ENCODE results near the gene PPFIBP2. TPM values are rescaled to one million over a fixed set of nuclear protein-coding genes. Genes with fewer than 3 reads are reported as not detected.

Gene PPFIBP2
- total RNA-seq, 1 experiment from 2014 or later: 5.7 TPM

- intact Hi-C loops (cut with micrococcal nuclease; ENCODE audit: unreplicated experiment): no loop called here
- DNase-seq (ENCODE audit: low spot score): no peak
- TF ChIP-seq EZH2 (IDR thresholded peaks at IDR 0.05; ENCODE audit: borderline replicate concordance, low read depth, low read length, poor library complexity, severe bottlenecking): no peak
- no peak for TF ChIP-seq CTCF (conservative IDR thresholded peaks at IDR 0.05; ENCODE audit: low read depth, low read length)
- H3K4me3 ChIP-seq (ENCODE audit: low read depth, low read length, poor library complexity, severe bottlenecking): no peak overlapping the region
- no peaks in the 10 kb centered on the region for H3K27me3 ChIP-seq (replicated peaks; ENCODE audit: insufficient read depth, low read depth, low read length, poor library complexity)
- BruUV-seq (replicated peaks): no TSS peak
- ChIA-PET POLR2A (ENCODE audit: low non-redundant PET) (no interaction called here), CTCF (no interaction called here)
- H3K27ac ChIP-seq (ENCODE audit: low read depth, low read length, poor library complexity, severe bottlenecking): no peak overlapping the region
- no peaks in the 10 kb centered on the region for H3K4me1 ChIP-seq (ENCODE audit: insufficient read depth, low read length, poor library complexity, severe bottlenecking)
- H3K9me3 ChIP-seq (ENCODE audit: low read depth, low read length, poor library complexity, severe bottlenecking): no peaks in the 10 kb centered on the region
- H3K36me3 ChIP-seq (ENCODE audit: insufficient read depth, low read length, poor library complexity, severe bottlenecking): no peaks in the 10 kb centered on the region
Observed at GRCh38 chr11:7499081-7499480, 14.7 kb upstream of the PPFIBP2 start.

- TF ChIP-seq EZH2 (IDR thresholded peaks at IDR 0.05; ENCODE audit: borderline replicate concordance, low read depth, low read length, poor library complexity, severe bottlenecking) (no peak), CTCF (conservative IDR thresholded peaks at IDR 0.05; ENCODE audit: low read depth, low read length) (no peak)
- H3K27ac ChIP-seq (ENCODE audit: low read depth, low read length, poor library complexity, severe bottlenecking): no peak overlapping the region
- H3K36me3 ChIP-seq (ENCODE audit: insufficient read depth, low read length, poor library complexity, severe bottlenecking): no peaks in the 10 kb centered on the region
- no peaks in the 10 kb centered on the region for H3K9me3 ChIP-seq (ENCODE audit: low read depth, low read length, poor library complexity, severe bottlenecking)
- no peaks in the 10 kb centered on the region for H3K27me3 ChIP-seq (replicated peaks; ENCODE audit: insufficient read depth, low read depth, low read length, poor library complexity)
- ChIA-PET POLR2A (ENCODE audit: low non-redundant PET) (no interaction called here), CTCF (no interaction called here)
- no peak for DNase-seq (ENCODE audit: low spot score)
- intact Hi-C loops (cut with micrococcal nuclease; ENCODE audit: unreplicated experiment): no loop called here
- BruUV-seq (replicated peaks): no TSS peak
- no peak overlapping the region for H3K4me3 ChIP-seq (ENCODE audit: low read depth, low read length, poor library complexity, severe bottlenecking)
- no peaks in the 10 kb centered on the region for H3K4me1 ChIP-seq (ENCODE audit: insufficient read depth, low read length, poor library complexity, severe bottlenecking)
Observed at GRCh38 chr11:7500251-7500650, 13.5 kb upstream of the PPFIBP2 start.

GRCh38 chr11:7501251-7501650 lies 12.5 kb upstream of the PPFIBP2 start:
- H3K27me3 ChIP-seq (replicated peaks; ENCODE audit: insufficient read depth, low read depth, low read length, poor library complexity): no peaks in the 10 kb centered on the region
- no peaks in the 10 kb centered on the region for H3K4me1 ChIP-seq (ENCODE audit: insufficient read depth, low read length, poor library complexity, severe bottlenecking)
- intact Hi-C loops (cut with micrococcal nuclease; ENCODE audit: unreplicated experiment): no loop called here
- no peaks in the 10 kb centered on the region for H3K9me3 ChIP-seq (ENCODE audit: low read depth, low read length, poor library complexity, severe bottlenecking)
- CTCF ChIA-PET: no interaction called here
- BruUV-seq (replicated peaks): no TSS peak
- DNase-seq (ENCODE audit: low spot score): no peak
- H3K4me3 ChIP-seq (ENCODE audit: low read depth, low read length, poor library complexity, severe bottlenecking): no peak overlapping the region
- POLR2A ChIA-PET (ENCODE audit: low non-redundant PET): no interaction called here
- no peak overlapping the region for H3K27ac ChIP-seq (ENCODE audit: low read depth, low read length, poor library complexity, severe bottlenecking)
- no peaks in the 10 kb centered on the region for H3K36me3 ChIP-seq (ENCODE audit: insufficient read depth, low read length, poor library complexity, severe bottlenecking)
- no peak for TF ChIP-seq EZH2 (IDR thresholded peaks at IDR 0.05; ENCODE audit: borderline replicate concordance, low read depth, low read length, poor library complexity, severe bottlenecking)
- TF ChIP-seq CTCF (conservative IDR thresholded peaks at IDR 0.05; ENCODE audit: low read depth, low read length): no peak
